HG02840 (cell line): Measurements from ENCODE around the gene C1orf174.
A peak's percentile ranks its signal among the peaks of the same experiment; 100 is the strongest.

Source experiments
- ATAC-seq: cut with Tn5 transposase; IDR thresholded peaks from one replicate; pipeline ENCODE4 v1.9.1; 2021; ENCODE audit warnings: mild to moderate bottlenecking, moderate library complexity, moderate number of reproducible peaks; ENCODE audit not compliant: unreplicated experiment, low FRiP score

C1orf174 gene

DNA sequence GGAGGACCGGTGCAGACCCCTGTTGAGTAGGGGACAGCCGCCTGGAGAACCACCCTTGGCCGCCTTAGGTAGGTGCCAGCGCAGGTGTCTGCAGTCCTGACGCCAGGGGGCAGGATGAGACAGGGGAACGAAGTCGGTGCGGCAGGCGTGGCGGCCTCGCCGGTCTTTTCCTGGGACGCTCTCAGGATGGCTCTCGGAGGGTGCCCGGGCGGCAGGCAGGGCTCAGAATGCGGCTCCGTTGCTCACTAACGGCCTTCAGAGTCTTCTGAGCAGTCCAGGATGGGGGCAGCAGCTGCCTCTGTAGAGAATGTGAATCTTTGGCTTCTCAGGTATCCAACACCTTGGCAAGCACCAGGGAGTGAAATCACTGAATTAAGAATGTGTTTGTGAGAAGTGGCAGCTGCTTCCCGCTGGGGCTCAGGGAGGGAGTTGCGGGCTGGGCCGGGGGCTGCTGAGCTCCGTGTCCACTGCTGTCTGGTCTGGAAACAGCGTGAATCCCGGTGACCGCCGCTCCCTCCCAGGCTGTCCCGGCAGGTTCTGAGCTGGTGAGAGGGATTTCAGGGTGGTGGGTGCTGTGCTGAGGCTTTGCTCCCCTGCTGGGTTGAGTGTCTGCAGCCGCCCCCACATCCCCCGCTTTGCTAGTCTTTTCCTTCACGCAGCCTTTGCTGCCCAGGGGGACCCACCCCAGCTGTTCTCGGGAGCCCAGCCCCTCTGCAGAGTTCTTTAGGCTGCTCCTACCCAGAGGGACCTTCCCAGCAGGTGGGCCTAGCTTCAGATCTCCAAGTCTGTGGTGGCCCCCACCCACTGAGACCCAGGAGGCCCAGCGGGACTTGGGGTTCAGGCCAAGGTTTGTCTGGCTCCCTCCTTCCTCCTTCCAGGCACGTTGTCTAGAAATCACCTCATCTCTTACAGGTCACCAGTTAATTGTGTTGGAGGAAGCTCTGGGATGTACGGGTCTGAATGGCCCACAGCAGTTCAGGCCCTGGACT lies 11.1 kb upstream of the C1orf174 start:
- no peak for ATAC-seq

DNA sequence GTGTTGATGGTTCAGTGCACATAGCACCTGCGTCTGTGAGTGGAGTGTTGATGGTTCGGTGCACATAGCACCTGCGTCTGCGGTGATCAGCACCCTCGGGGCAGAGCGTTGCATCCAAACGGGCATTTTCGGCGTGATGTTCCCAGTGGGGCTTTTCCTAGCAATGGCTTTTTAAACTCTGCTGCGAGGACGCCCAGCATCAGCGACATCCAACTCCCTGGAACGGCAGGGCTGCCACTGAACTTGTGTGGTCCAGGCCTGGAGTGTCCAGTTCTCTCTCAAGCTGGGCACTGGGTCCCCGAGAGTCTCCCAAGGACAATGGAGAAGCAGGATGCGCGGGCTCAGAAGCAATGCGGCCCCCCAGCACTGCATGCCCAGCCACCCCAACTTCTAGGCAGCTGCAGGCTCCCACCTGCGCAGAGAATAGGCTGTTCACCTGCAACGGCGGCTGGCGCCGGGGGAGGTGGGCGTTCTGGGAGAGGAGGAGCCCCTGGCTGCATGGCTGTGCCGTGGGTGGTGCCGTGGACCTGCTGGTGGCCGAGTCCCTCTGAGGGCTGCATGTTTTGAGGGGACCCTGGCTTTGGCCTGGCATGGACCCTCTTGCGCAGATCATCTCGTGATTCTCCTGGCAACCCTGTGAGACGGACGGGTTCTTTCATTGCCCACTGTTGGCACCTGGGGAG lies 10.1 kb upstream of the C1orf174 start:
- ATAC-seq = no peak

DNA sequence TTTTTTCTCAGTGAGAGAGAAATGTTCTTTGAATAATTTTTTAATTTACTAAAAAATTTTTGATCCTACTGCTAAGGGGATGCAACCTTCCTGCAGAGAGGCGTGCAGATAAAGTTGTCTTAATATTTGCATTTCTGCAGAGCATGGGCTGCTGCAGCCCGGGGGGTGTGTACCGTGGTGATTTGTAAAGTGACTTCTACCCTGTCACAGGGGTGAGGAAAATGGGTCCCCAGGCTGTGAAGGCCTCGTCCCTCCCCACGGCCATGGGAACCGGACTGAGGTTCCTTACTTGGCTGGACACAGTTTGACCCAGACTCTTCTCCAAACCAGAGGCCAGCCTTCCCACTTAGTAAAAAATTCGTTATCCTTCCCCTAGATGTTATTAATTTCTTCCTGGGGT lies 9.5 kb upstream of the C1orf174 start:
- ATAC-seq = no peak

DNA sequence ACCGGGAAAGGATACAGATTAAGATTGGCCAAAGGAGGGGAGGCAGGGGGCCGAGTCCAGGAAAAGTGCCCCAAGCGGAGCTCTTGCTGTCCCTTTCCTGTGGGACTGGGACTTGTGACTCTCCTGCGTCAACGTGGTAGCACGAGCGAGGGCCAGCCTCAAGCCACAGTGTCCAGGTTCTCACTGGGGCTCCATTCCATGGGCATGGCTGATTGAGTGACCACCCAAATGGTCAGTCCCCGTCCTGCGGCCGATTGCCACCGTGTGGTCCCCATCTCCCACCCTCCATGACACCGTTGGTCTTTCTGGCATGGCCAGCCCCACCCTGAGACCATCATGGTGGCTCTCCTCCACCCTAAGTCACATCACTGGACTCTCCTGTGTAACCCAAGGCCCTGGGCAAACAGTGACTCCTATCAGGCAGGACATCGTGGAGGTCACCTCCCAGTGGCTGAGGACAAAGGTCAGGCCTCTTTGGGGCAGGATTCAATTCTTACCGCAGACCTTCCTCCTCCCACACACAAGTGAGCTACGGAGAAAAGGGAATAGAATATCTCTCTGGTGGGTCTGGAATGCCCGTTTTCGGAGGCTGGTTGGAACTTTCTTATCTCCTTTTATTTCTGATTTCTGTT lies 8.9 kb upstream of the C1orf174 start:
- no peak for ATAC-seq

DNA sequence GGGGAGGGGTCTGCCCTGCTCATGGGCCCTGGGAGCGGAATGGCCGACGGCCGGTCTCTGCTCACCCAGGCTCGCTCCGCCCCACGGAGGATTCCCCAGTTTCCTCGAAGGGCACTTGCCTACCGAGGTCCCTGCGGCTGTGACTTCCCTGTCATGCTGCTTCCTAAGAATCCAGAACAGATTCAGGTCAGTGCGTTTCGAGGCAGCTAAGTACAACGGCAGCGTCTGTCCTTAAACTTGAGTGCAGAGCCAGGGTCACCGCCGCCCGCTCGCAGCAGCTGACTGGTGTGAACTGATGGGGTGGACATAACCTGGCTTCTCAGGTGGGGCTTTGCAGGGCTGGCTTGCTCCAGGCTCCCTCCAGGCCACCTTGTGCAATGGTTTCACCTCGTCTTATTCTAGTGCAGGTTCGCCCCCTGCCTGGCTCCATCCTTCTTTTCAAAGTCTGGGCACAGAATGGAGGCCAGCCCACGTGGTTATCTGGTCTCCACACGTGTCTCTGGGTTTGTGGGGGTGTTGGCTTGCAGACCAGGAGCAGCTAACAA lies 7.6 kb upstream of the C1orf174 start:
- no peak for ATAC-seq

DNA sequence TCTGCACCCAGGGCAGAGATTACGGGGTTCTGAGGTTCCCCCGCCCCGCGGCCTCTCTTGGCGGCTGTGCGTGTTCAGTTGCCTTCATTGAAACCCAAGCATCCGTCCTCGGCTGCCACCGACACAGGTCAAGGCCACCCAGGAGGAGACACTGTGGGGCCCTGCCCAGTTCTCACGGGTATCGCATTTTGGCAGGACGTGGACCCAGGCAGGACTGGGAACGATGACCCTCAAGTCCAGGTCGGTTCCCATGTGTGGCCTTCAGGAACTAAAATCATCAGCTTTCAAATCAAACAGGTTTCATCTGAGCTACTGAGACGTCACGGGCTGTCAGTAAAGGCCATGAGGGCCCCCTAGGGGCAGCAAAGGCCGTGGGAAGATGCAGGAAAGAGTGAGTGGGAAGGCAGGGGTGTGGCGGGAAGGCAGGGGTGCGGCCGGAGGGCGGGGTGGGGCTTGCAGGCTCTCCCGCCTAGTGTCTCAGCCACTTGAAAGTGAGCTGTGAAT lies 7.0 kb upstream of the C1orf174 start:
- no peak for ATAC-seq

DNA sequence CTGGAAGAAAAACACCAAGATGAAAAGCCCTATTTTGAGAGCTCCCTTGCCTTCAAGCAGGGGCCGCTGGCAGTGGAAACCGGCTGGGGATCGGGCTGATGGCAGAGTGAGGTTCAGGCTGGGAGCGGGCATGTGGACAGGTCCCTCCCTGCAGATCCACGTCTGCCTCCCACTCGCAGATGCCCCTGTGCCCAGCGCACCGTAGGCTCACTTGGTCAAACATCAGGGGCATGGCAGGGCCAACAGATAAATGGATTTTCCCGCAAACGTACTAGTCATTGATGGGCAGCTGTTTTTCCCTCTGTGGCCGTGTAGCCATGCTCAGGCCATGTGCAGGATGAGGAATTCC lies 6.6 kb upstream of the C1orf174 start:
- no peak for ATAC-seq

DNA sequence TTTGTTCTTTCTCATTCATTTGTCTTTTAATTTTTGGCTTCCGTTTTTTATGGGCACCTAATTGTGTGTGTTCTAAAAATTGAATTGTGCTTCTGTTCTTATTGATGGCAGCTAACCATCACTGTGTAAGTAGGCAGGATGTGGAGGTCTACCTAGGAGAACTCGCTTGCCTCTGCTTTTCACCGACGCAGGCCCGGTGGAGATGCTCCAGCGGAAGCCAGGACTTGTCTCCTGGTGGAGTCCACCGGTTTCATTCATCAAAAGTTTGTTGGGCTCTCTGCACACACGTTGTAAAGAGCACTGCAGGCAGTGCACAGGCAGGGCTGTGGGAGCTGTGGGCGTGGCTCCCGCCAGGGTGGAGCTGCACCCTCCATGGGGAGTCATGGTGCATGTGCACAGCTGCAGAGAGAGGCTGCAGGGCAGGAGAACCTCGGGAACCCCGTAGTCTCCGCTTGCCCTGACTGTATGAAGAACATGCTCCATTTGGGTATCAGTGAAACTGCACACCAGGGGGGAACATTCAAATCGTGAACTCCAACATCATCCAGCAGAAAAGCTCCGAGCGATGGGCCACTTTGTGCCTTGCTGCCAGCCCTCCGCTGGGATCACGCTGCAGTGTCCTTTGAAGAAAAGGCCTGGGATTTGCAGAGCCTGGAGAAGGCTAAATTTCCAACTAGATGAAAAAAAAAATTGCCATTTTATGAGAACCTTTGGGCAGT lies 6.0 kb upstream of the C1orf174 start:
- no peak for ATAC-seq

DNA sequence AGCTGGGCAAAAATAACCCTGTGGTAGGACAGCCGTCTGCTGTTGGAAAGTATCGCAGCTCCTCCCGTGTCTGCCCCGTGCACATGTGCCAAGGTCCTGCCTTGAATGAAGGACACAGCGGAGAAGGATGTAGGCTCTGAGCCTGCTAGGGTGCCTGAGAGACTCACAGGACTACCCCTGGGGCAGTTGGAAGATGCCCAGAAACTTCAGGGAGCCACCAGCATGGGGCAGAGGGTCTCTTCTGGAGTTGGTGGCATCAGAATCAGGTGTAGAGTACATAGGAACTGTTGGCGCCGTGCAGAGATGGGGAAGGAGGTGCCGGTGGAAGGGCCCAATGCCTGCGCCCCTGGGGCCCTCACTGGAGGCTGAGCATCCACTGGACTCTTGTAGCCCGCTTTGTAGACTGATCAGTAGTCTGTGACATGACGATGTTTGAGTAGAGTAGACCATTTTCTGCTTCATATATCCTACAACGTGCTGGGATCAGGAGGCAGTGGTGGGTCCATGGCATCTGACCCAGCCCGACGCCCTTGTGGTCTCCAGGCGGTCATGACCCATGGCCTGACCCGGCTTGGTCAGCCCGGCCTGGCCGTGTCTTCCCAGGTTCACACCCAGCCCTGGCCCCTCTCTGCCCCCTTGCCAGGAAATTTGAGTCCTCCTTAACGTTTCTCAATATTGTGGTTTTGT lies 5.3 kb upstream of the C1orf174 start:
- no peak for ATAC-seq

DNA sequence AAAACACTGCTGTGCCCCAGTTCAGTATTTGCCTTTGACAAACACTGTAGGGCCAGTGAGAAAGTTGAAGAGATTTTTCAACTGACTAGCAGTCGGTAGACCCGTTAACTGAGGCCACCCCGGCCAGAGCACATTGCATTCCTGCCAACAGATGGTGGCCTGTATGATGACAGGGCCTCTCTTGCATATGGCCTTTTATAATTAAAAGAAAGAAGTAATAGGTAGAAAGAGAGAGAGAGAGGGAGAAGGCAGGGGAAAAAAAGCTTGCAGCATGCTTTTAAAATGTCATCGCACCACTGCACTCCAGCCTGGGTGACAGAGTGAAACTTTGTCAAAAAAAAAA lies 4.7 kb upstream of the C1orf174 start:
- no peak for ATAC-seq

DNA sequence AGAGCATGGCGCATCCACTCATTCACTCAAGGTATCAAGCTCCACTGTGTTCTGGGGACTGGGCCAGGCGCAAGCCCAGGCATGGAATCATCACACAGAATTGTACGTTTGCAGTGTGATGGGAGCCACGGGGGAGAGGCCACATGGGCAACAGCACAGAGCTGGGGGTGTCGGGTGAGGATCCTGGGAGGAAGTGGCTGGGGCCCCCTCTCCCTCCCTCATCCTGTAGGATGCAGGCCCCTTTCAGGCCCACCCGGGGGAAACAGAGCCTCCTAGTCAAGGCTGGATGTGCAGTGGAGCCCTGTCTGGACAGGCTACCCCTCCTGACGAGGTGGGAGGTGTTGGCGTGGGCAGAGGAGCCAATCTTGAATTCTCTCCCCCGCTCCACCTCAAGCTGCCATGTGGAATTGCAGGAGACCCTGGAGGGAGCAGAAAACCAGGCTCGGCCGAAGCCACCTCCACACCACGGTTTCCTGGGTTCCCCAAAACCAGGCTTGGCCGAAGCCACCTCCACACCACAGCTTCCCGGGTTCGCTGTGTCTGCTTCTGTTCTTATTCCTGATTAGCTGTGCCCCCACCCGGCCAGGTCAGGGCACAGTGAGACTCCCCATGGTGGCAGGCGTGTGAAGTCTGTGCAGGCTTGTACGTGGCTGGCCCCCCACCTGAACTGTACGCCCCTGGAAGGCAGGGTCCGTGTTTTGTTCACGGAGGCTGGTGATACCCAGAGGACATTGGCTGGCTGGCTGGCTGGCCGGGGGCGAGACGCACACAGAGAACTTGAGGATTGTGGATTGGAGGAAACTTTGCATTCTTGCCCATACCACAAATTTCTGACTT lies 4.2 kb upstream of the C1orf174 start:
- no peak for ATAC-seq

DNA sequence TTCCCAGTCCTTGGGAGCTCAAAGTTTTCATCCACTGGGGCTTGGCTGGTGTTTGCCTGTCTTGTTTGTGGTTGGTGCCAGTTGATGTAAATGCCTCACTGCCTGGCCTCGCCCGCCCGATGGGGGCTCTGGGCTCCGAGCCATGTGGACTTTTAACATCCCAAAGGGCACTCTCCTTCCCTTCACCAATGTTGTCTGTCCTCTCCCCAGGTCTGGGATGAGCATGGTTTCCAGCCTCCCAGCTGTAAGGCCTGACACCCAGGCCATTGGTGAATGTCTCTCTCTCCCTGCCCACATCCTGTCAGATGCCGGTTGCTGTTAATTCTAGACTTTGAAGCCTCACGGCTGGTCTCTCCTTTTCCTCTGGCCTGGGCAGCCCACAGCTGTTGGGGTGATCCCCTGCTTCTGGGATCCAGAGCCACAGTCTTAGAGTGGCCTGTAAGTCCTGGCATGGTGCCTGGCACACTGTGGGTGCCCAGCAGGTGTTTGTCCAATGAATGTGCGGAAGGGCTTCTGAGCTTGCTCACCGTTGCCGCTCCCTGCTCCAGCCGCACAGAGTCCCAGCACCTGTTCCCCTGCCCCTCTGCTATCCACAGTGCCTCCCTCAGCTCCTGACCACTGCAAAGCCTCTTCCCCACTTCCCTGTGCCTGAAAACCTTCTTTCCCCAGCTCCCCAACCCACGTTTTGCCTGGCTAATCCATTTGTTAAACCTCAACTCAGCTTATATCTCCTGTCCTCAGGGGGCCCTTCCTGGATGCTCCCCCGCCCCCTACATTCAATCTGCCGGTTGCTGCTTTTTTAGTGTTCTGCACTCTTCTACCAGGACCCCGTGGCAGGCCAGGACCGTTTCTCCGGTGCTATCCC lies 3.3 kb upstream of the C1orf174 start:
- ATAC-seq = no peak

DNA sequence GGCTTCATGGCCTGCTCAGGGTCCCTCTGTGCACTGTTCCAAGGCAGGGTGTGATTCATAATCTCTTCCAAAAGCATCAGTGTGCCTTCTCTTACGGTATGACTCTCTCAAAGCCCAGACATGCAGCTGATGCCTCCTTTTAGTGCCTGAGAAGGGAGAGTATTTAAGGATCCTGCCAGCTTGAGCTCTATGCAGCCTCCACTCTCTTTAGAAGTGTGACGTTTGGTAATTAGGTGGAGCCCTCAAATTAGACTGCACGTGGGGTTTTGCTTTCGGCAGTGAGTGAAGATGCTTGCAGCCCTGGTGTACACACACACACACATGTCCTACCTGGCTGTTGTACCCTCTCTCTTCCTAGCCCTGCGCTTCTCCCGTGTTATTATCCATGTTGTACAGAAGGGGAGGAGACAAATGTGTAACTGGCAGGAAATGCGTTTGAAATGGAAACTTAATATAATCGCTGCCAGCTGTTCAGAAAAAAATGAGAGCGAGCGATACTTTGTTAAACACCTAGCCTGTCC lies 2.6 kb upstream of the C1orf174 start:
- ATAC-seq = no peak

DNA sequence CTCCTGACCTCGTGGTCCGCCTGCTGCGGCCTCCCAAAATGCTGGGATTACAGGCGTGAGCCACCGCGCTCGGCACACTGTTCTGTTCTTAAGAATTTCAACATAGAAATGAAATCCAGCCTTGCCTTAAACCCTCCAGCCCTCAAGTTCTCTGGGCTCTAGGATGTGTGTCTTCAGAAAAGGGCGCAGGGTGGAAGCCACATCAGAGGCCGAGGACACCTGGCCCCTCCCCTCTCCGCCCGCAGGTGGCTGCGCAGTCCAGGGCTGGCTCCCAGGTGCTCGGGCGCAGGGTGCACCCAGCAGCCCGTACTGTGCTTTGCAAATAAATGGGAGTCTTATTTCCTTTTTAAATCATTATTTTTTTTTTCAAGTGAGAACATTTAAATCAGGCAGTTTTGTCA lies 2.0 kb upstream of the C1orf174 start:
- ATAC-seq = no peak

DNA sequence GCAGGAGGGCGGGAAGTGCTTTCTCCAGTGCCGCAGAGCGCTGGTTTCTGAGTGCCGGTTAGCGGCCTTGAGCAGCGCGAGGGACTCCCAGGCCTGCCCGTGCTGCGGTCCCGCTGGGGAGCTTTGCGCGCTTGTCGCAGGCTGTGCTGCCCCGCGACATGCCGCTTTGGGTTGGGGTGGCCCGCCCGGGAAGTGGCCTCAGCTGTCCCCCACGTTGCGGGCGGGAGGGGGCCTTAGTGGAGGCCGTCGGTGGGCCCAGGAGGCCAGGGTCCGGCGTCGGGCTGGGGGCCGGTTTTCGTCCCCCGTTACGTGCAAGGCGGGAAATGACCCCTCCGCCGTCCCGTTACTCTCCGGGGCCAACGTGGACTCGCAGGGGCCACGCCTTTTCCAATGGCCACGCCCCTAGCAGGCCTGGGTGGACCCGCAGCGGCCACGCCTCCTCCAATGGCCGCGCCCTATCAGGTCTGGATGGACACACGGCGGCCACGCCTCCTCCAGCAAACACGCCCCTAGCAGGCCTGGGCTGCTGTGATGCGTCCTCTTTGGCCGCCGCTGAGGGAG lies 977 bp upstream of the C1orf174 start:
- ATAC-seq = peak; percentile 45

DNA sequence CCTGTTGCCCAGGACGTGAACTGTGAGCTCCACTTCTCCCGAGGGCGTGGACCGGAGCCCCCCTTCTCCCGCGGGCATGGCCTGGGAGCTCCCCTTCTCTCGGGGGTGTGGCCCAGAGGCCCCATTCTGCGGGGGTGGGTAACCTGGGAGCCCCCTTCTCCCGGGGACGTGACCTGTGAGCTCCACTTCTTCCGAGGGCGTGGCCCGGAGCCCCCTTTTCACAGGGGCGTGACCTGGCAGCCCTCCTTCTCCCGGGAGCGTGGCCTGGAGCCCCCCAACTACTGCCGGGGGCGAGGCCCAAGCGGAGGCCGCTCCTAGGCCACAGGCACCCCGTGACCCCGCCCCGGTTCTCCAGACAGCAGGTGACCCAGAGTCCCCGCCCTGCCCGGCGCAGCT lies 320 bp downstream of the C1orf174 start:
- peak; percentile 1 for ATAC-seq

DNA sequence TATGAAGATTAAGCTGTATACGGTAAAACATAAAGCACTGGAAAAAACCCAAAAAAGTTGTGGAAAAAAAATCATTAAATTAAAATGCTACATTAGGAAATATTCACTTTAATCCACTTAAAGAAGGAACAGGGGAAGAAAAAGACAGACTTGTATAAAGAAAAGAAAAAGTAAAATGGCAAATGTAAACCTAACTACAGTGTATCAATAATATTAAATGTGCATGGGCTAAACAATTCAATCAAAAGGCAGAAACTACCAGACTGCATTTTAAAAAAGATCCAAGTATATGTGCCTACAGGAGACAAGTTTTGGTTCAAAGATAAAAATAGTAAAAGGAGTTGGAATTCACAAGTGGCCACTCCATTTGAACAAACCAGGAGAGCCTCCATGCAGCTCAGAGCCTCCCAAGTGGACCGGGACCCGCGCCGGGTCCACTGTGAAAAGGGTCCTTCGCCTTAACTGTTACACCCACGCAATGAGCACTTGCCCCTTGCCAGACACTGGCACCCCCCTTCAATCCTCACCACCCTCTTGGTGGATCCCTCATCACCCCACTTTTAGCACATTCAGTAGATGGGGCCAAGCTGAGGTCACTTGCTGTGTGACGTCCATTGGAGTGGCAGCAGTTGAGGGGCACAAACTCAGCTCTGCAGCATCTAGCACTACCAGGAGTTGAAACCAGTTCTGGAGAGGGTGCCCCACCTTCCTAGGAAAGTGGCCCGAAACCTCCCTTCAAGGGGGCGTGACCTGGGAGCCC lies 898 bp downstream of the C1orf174 start:
- ATAC-seq = no peak
